ENCODE results near the gene TRABD2B.

Gene TRABD2B

GRCh38 chr1:47953661-47954060, 43.5 kb downstream of the TRABD2B start:
- H3K4me3 ChIP-seq (ENCODE audit: low read length), result no peak overlapping the region
- TF ChIP-seq ZNF274 (IDR thresholded peaks at IDR 0.05; ENCODE audit: low read depth, low read length), result no peak

GRCh38 chr1:47951545-47952235, 45.5 kb downstream of the TRABD2B start:
- no peak overlapping the region for H3K4me3 ChIP-seq (ENCODE audit: low read length)
- TF ChIP-seq ZNF274 (IDR thresholded peaks at IDR 0.05; ENCODE audit: low read depth, low read length), result no peak

- TF ChIP-seq ZNF274 (IDR thresholded peaks at IDR 0.05; ENCODE audit: low read depth, low read length), result no peak
- H3K4me3 ChIP-seq (ENCODE audit: low read length), result no peak overlapping the region
These were observed 46.2 kb downstream of the TRABD2B start for GRCh38 chr1:47951026-47951425.

- H3K4me3 ChIP-seq (ENCODE audit: low read length), result no peak overlapping the region
- no peak for TF ChIP-seq ZNF274 (IDR thresholded peaks at IDR 0.05; ENCODE audit: low read depth, low read length)
These were observed 46.7 kb downstream of the TRABD2B start for GRCh38 chr1:47950471-47950870.

- TF ChIP-seq ZNF274 (IDR thresholded peaks at IDR 0.05; ENCODE audit: low read depth, low read length), result no peak
These were observed 49.1 kb downstream of the TRABD2B start for GRCh38 chr1:47948126-47948525.

GRCh38 chr1:47947531-47947930, 49.7 kb downstream of the TRABD2B start:
- H3K4me3 ChIP-seq (ENCODE audit: low read length), result no peak overlapping the region
- no peak for TF ChIP-seq ZNF274 (IDR thresholded peaks at IDR 0.05; ENCODE audit: low read depth, low read length)

More at GRCh38 chr1:47948126-47948525, 49.1 kb downstream of the TRABD2B start:
- no peak overlapping the region for H3K4me3 ChIP-seq (ENCODE audit: low read length)

GRCh38 chr1:47944561-47944960, 52.6 kb downstream of the TRABD2B start:
- no peak for TF ChIP-seq ZNF274 (IDR thresholded peaks at IDR 0.05; ENCODE audit: low read depth, low read length)
- H3K4me3 ChIP-seq (ENCODE audit: low read length), result no peak overlapping the region

GRCh38 chr1:47942240-47942629, 55.0 kb downstream of the TRABD2B start:
- TF ChIP-seq ZNF274 (IDR thresholded peaks at IDR 0.05; ENCODE audit: low read depth, low read length), result no peak
- H3K4me3 ChIP-seq (ENCODE audit: low read length), result no peak overlapping the region

- no peak overlapping the region for H3K4me3 ChIP-seq (ENCODE audit: low read length)
- no peak for TF ChIP-seq ZNF274 (IDR thresholded peaks at IDR 0.05; ENCODE audit: low read depth, low read length)
These were observed 55.5 kb downstream of the TRABD2B start for GRCh38 chr1:47941609-47942239.

GRCh38 chr1:47940779-47941178, 56.4 kb downstream of the TRABD2B start:
- H3K4me3 ChIP-seq (ENCODE audit: low read length), result no peak overlapping the region
- TF ChIP-seq ZNF274 (IDR thresholded peaks at IDR 0.05; ENCODE audit: low read depth, low read length), result no peak

GRCh38 chr1:47940326-47940725, 56.9 kb downstream of the TRABD2B start:
- TF ChIP-seq ZNF274 (IDR thresholded peaks at IDR 0.05; ENCODE audit: low read depth, low read length), result no peak
- H3K4me3 ChIP-seq (ENCODE audit: low read length), result no peak overlapping the region

- H3K4me3 ChIP-seq (ENCODE audit: low read length), result no peak overlapping the region
- TF ChIP-seq ZNF274 (IDR thresholded peaks at IDR 0.05; ENCODE audit: low read depth, low read length), result no peak
These were observed 58.7 kb downstream of the TRABD2B start for GRCh38 chr1:47938520-47938919.

GRCh38 chr1:47937586-47938254, 59.5 kb downstream of the TRABD2B start:
- H3K4me3 ChIP-seq (ENCODE audit: low read length), result no peak overlapping the region
- TF ChIP-seq ZNF274 (IDR thresholded peaks at IDR 0.05; ENCODE audit: low read depth, low read length), result no peak

GRCh38 chr1:47936916-47937551, 60.2 kb downstream of the TRABD2B start:
- no peak for TF ChIP-seq ZNF274 (IDR thresholded peaks at IDR 0.05; ENCODE audit: low read depth, low read length)
- H3K4me3 ChIP-seq (ENCODE audit: low read length), result no peak overlapping the region
